ENCODE data around the gene CLCN7. TPM values are rescaled to one million over a fixed set of nuclear protein-coding genes. Genes with fewer than 3 reads are reported as not detected.

The CLCN7 gene
- total RNA-seq, 2 donors from 2014 or later = 42.4 to 61.5 TPM

GRCh38 chr16:1401061-1401757, 73.6 kb downstream of the CLCN7 start:
- Histone ChIP-seq H3K4me1 (no peaks in the 10 kb centered on the region), H3K9me3 (no peaks in the 10 kb centered on the region), H3K9ac (ENCODE audit: low read depth in 2 of 2, low read length in 2 of 2) (no peak overlapping the region), H3K4me3 (no peak overlapping the region), H3K27me3 (no peaks in the 10 kb centered on the region), H3K36me3 (peaks cover 6% of the 10 kb centered on the region), H3K27ac (no peak overlapping the region)
- intact Hi-C loops (cut with DNase I) = no loop called here
- no peak for DNase-seq
- TF ChIP-seq CTCF (IDR thresholded peaks at IDR 0.05) = no peak

GRCh38 chr16:1398826-1399581, 75.8 kb downstream of the CLCN7 start:
- Histone ChIP-seq H3K4me3 (no peak overlapping the region), H3K36me3 (peaks cover 6% of the 10 kb centered on the region), H3K9me3 (no peaks in the 10 kb centered on the region), H3K4me1 (no peaks in the 10 kb centered on the region), H3K9ac (ENCODE audit: low read depth in 2 of 2, low read length in 2 of 2) (no peak overlapping the region), H3K27ac (no peak overlapping the region), H3K27me3 (no peaks in the 10 kb centered on the region)
- TF ChIP-seq CTCF (IDR thresholded peaks at IDR 0.05) = no peak
- no peak for DNase-seq
- intact Hi-C loops (cut with DNase I) = no loop called here

- Histone ChIP-seq H3K36me3 (peaks cover 6% of the 10 kb centered on the region), H3K9ac (ENCODE audit: low read depth in 2 of 2, low read length in 2 of 2) (no peak overlapping the region), H3K4me3 (no peak overlapping the region), H3K9me3 (no peaks in the 10 kb centered on the region), H3K27ac (no peak overlapping the region), H3K4me1 (no peaks in the 10 kb centered on the region), H3K27me3 (no peaks in the 10 kb centered on the region)
- DNase-seq = no peak
- TF ChIP-seq CTCF (IDR thresholded peaks at IDR 0.05) = no peak
- intact Hi-C loops (cut with DNase I) = no loop called here
Observed at GRCh38 chr16:1398351-1398750, 76.5 kb downstream of the CLCN7 start.

GRCh38 chr16:1397779-1398178, 77.0 kb downstream of the CLCN7 start:
- no peak for TF ChIP-seq CTCF (IDR thresholded peaks at IDR 0.05)
- no peaks in the 10 kb centered on the region for H3K9me3 ChIP-seq
- peaks cover 6% of the 10 kb centered on the region for H3K36me3 ChIP-seq
- H3K9ac ChIP-seq (ENCODE audit: low read depth in 2 of 2, low read length in 2 of 2) = no peak overlapping the region
- no peak overlapping the region for H3K27ac ChIP-seq
- no peak overlapping the region for H3K4me3 ChIP-seq
- intact Hi-C loops (cut with DNase I) = no loop called here
- H3K27me3 ChIP-seq = no peaks in the 10 kb centered on the region
- DNase-seq = no peak
- H3K4me1 ChIP-seq = no peaks in the 10 kb centered on the region

GRCh38 chr16:1395444-1396031, 79.3 kb downstream of the CLCN7 start:
- no peaks in the 10 kb centered on the region for H3K9me3 ChIP-seq
- no peak for TF ChIP-seq CTCF (IDR thresholded peaks at IDR 0.05)
- H3K9ac ChIP-seq (ENCODE audit: low read depth in 2 of 2, low read length in 2 of 2) = no peak overlapping the region
- no peaks in the 10 kb centered on the region for H3K27me3 ChIP-seq
- no peak overlapping the region for H3K4me3 ChIP-seq
- H3K4me1 ChIP-seq = no peaks in the 10 kb centered on the region
- H3K36me3 ChIP-seq = peaks cover 6% of the 10 kb centered on the region
- peak; percentile 39 for DNase-seq
- H3K27ac ChIP-seq = no peak overlapping the region
- intact Hi-C loops (cut with DNase I) = no loop called here

Other genes with a start within 250 kb of the CLCN7 start
- 10 to 100 TPM; 32.6 to 34.3 TPM for gene TPSG1, start 249.8 kb downstream of the CLCN7 start, total RNA-seq
- 10 to 100 TPM; 39.1 to 92.9 TPM for gene TPSB2, start 244.8 kb downstream of the CLCN7 start, total RNA-seq
- 10 to 100 TPM; 30.4 to 62.1 TPM for gene TPSAB1, start 234.3 kb downstream of the CLCN7 start, total RNA-seq
- under 1 TPM; 0.19 to 0.64 TPM for gene TPSD1, start 219.0 kb downstream of the CLCN7 start, total RNA-seq
- gene UBE2I, start 165.4 kb downstream of the CLCN7 start, total RNA-seq = 100 to 1,000 TPM; 101 to 143 TPM
- gene BAIAP3, start 141.4 kb downstream of the CLCN7 start, total RNA-seq = 1 to 10 TPM; 5.5 to 9.8 TPM
- gene TSR3, start 123.2 kb downstream of the CLCN7 start, total RNA-seq = 10 to 100 TPM; 39.6 to 74.4 TPM
- gene GNPTG, start 123.1 kb downstream of the CLCN7 start, total RNA-seq = 10 to 100 TPM; 48.2 to 59.1 TPM
- gene UNKL, start 60.3 kb downstream of the CLCN7 start, total RNA-seq = 10 to 100 TPM; 11.1 to 11.8 TPM
- gene UQCC4, start 54.3 kb downstream of the CLCN7 start, total RNA-seq = 10 to 100 TPM; 14.0 to 21.6 TPM
- under 1 TPM; 0.27 TPM for gene PERCC1, start 44.0 kb downstream of the CLCN7 start, total RNA-seq
- gene CCDC154, start 30.5 kb downstream of the CLCN7 start, total RNA-seq = 1 to 10 TPM in 1 of 2 donors, under 1 TPM in 1; 0.56 to 1.6 TPM
- gene PTX4, start 13.9 kb upstream of the CLCN7 start, total RNA-seq = not detected
- 10 to 100 TPM; 18.4 to 76.0 TPM for gene TELO2, start 18.3 kb upstream of the CLCN7 start, total RNA-seq
- gene TMEM204, start 58.6 kb upstream of the CLCN7 start, total RNA-seq = 1 to 10 TPM; 2.9 to 5.0 TPM
- gene IFT140, start 137.0 kb upstream of the CLCN7 start, total RNA-seq = 10 to 100 TPM; 12.5 to 15.6 TPM
- gene CRAMP1, start 137.3 kb upstream of the CLCN7 start, total RNA-seq = 10 to 100 TPM; 13.6 to 17.1 TPM
- gene JPT2, start 203.3 kb upstream of the CLCN7 start, total RNA-seq = 100 to 1,000 TPM in 1 of 2 donors, 10 to 100 TPM in 1; 53.5 to 123 TPM
- gene MAPK8IP3, start 231.2 kb upstream of the CLCN7 start, total RNA-seq = 10 to 100 TPM; 44.0 to 62.6 TPM